Bone marrow (tissue), 2 donors: ENCODE data around the gene CDC40.

ENCODE experiments used
- DNase-seq, 2 donors: peaks; one replicate each; lab custom pipeline; 2025; lab: John Stamatoyannopoulos, UW

The CDC40 gene

GRCh38 chr6:110180228-110181008, at the start of gene CDC40:
Gene CDC40 (plus strand): TSS chr6:110180427. CDS start chr6:110180445, 18 bp downstream.
- DNase-seq = peak in 1 of 2 donors; percentile 41

- no peak for DNase-seq
These were observed 42.0 kb upstream of the CDC40 start for GRCh38 chr6:110137924-110138887.

GRCh38 chr6:110139052-110139451, 41.2 kb upstream of the CDC40 start:
- DNase-seq = no peak

GRCh38 chr6:110140650-110141049, 39.6 kb upstream of the CDC40 start:
- DNase-seq = no peak

- no peak for DNase-seq
These were observed 32.4 kb upstream of the CDC40 start for GRCh38 chr6:110147870-110148269.

GRCh38 chr6:110158479-110158878, 21.7 kb upstream of the CDC40 start:
- DNase-seq = no peak

- no peak for DNase-seq
These were observed 10.1 kb upstream of the CDC40 start for GRCh38 chr6:110170081-110170480.

GRCh38 chr6:110173506-110174132, 6.6 kb upstream of the CDC40 start:
- DNase-seq = no peak

GRCh38 chr6:110178626-110179405, 1.4 kb upstream of the CDC40 start:
- DNase-seq = peak in 1 of 2 donors; percentile 23

GRCh38 chr6:110179406-110180227, 610 bp upstream of the CDC40 start, which contains the start of gene WASF1:
Gene WASF1 (minus strand): TSS chr6:110179670. CDS start chr6:110127601, 52,069 bp downstream.
- DNase-seq = peak; percentile 85 to 90

GRCh38 chr6:110181131-110182030, 1.2 kb downstream of the CDC40 start:
- DNase-seq = peak in 1 of 2 donors; percentile 35

- no peak for DNase-seq
These were observed 3.2 kb downstream of the CDC40 start for GRCh38 chr6:110183292-110183885.

- peak in 1 of 2 donors; percentile 2 for DNase-seq
These were observed 5.7 kb downstream of the CDC40 start for GRCh38 chr6:110185879-110186278.

GRCh38 chr6:110188791-110189190, 8.6 kb downstream of the CDC40 start:
- DNase-seq = no peak

GRCh38 chr6:110190726-110191125, 10.5 kb downstream of the CDC40 start:
- DNase-seq = no peak

GRCh38 chr6:110191477-110191876, 11.2 kb downstream of the CDC40 start:
- no peak for DNase-seq

- DNase-seq = no peak
These were observed 15.4 kb downstream of the CDC40 start for GRCh38 chr6:110195639-110196038.

- DNase-seq = no peak
These were observed 16.6 kb downstream of the CDC40 start for GRCh38 chr6:110196874-110197273.

- no peak for DNase-seq
These were observed 18.3 kb downstream of the CDC40 start for GRCh38 chr6:110198561-110198960.
